NCI-H446 treated with DMSO at 0.1 percent for 48 hours (cell line): ENCODE results near the gene PLEKHN1.

Source experiments
- DNase-seq: peaks from one replicate; lab custom pipeline; 2025; lab: John Stamatoyannopoulos, UW

PLEKHN1 gene

GRCh38 chr1:930633-931138 lies 35.6 kb upstream of the PLEKHN1 start:
- no peak for DNase-seq

GRCh38 chr1:931380-932172 lies 34.7 kb upstream of the PLEKHN1 start:
- DNase-seq: no peak

- no peak for DNase-seq
Measured at GRCh38 chr1:932173-932510, 34.1 kb upstream of the PLEKHN1 start.

- DNase-seq: no peak
Measured at GRCh38 chr1:932776-933602, 33.3 kb upstream of the PLEKHN1 start.

- DNase-seq: no peak
Measured at GRCh38 chr1:933603-933940, 32.7 kb upstream of the PLEKHN1 start.

GRCh38 chr1:934991-935750 lies 31.1 kb upstream of the PLEKHN1 start:
- no peak for DNase-seq

- DNase-seq: peak; percentile 77
Measured at GRCh38 chr1:935751-936231, 30.5 kb upstream of the PLEKHN1 start.

- no peak for DNase-seq
Measured at GRCh38 chr1:936348-937264, 29.7 kb upstream of the PLEKHN1 start.

- no peak for DNase-seq
Measured at GRCh38 chr1:937521-937920, 28.8 kb upstream of the PLEKHN1 start.

- no peak for DNase-seq
Measured at GRCh38 chr1:938088-938683, 28.1 kb upstream of the PLEKHN1 start.

GRCh38 chr1:938711-939489 lies 27.4 kb upstream of the PLEKHN1 start:
- DNase-seq: no peak

GRCh38 chr1:939511-940106 lies 26.7 kb upstream of the PLEKHN1 start:
- no peak for DNase-seq

- peak; percentile 86 for DNase-seq
Measured at GRCh38 chr1:940107-941014, 25.9 kb upstream of the PLEKHN1 start.

- DNase-seq: no peak
Measured at GRCh38 chr1:941015-941587, 25.2 kb upstream of the PLEKHN1 start.

GRCh38 chr1:941588-942383 lies 24.5 kb upstream of the PLEKHN1 start:
- DNase-seq: peak; percentile 61

GRCh38 chr1:942411-942821 lies 23.9 kb upstream of the PLEKHN1 start:
- DNase-seq: no peak

GRCh38 chr1:942864-943533 lies 23.3 kb upstream of the PLEKHN1 start:
- DNase-seq: no peak
